ENCODE measurements around the gene OSBPL6. TPM values are rescaled to one million over a fixed set of nuclear protein-coding genes. Genes with fewer than 3 reads are reported as not detected.

Gene OSBPL6
- total and polyA plus RNA-seq, 2 of the 13 experiments (the other 11 are each of a cell fraction or from before 2014, with no cell fraction given): 0.03 to 0.11 TPM

DNA sequence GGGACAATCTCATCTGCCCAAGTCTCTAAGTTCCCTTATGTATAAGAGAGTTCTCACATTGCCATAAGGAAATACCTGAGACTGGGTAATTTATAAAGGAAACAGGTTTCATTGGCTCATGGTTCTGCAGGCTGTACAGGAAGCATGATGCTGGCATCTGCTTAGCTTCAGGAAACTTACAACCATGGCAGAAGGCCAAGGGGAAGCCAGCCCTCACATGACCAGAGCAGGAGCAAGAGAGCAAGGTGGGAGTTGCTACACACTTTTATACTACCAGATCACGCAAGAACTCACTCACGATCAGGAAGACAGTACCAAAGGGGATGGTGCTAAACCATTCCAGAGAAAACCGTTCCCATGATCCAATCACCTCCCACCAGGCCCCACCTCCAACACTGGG lies 182.7 kb downstream of the OSBPL6 start:
- WGBS (ENCODE audit: low lambda C conversion rate): 49% methylated on average over 3 of the region's 3 CpGs
- Histone ChIP-seq H3K27me3 (ENCODE audit: control insufficient read depth in 1 of 2, insufficient read depth in 2 of 2, low read length in 2 of 2) (0 out of 5 replicates have a peak, but pooled peaks cover 0 to 5% of the 10 kb centered on the region in 2 experiments), H3K27ac (ENCODE audit: extremely low read length, insufficient read depth, low read length) (no peak overlapping the region), H3K4me2 (ENCODE audit: low read depth, low read length) (no peak overlapping the region), H3K4me3 (replicated peaks in 1 of 3; ENCODE audit: insufficient read depth in 1 of 3, low read depth in 2 of 3, low read length in 3 of 3) (no peak overlapping the region), H3K36me3 (replicated peaks in 1 of 2; ENCODE audit: control insufficient read depth in 1 of 2, insufficient read depth in 2 of 2, low read length in 2 of 2) (no peaks in the 10 kb centered on the region), H3K4me1 (ENCODE audit: insufficient read depth, low read length) (no peaks in the 10 kb centered on the region), H2AFZ (ENCODE audit: low read length) (no peak overlapping the region), H3K9me3 (ENCODE audit: low read length) (no peaks in the 10 kb centered on the region), H4K20me1 (ENCODE audit: insufficient read depth, low read length) (no peaks in the 10 kb centered on the region), H3K9ac (ENCODE audit: insufficient read depth, low read depth, low read length) (no peak overlapping the region), H3K79me2 (ENCODE audit: insufficient read depth, low read length) (no peaks in the 10 kb centered on the region)
- BruUV-seq (replicated peaks): no TSS peak
- intact Hi-C loops (cut with micrococcal nuclease; ENCODE audit: unreplicated experiment) (no loop called here), in situ Hi-C loops (cut with HindIII; ENCODE audit: extremely low pct_ligation_motif_present, low pct_unique_long_range_greater_than_20kb) (no loop called here)
- DNase-seq (ENCODE audit: low spot score) (no peak), ATAC-seq (no peak), FAIRE-seq (no peak)
- ChIA-PET POLR2A (no interaction called here), CTCF (ENCODE audit: low intra/inter-chr PET ratio, low total read pairs) (no interaction called here)
- TF ChIP-seq CAMTA2 (CRISPR knock-in tag; IDR thresholded peaks at IDR 0.05; ENCODE audit: borderline replicate concordance) (no peak), HCFC1 (IDR thresholded peaks at IDR 0.05; ENCODE audit: low read depth, low read length) (no peak)
- TF ChIP-seq, protein P1, sequence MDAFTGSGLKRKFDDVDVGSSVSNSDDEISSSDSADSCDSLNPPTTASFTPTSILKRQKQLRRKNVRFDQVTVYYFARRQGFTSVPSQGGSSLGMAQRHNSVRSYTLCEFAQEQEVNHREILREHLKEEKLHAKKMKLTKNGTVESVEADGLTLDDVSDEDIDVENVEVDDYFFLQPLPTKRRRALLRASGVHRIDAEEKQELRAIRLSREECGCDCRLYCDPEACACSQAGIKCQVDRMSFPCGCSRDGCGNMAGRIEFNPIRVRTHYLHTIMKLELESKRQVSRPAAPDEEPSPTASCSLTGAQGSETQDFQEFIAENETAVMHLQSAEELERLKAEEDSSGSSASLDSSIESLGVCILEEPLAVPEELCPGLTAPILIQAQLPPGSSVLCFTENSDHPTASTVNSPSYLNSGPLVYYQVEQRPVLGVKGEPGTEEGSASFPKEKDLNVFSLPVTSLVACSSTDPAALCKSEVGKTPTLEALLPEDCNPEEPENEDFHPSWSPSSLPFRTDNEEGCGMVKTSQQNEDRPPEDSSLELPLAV (CRISPR knock-in tag; conservative IDR thresholded peaks at IDR 0.05; ENCODE audit: low read depth): no peak

DNA sequence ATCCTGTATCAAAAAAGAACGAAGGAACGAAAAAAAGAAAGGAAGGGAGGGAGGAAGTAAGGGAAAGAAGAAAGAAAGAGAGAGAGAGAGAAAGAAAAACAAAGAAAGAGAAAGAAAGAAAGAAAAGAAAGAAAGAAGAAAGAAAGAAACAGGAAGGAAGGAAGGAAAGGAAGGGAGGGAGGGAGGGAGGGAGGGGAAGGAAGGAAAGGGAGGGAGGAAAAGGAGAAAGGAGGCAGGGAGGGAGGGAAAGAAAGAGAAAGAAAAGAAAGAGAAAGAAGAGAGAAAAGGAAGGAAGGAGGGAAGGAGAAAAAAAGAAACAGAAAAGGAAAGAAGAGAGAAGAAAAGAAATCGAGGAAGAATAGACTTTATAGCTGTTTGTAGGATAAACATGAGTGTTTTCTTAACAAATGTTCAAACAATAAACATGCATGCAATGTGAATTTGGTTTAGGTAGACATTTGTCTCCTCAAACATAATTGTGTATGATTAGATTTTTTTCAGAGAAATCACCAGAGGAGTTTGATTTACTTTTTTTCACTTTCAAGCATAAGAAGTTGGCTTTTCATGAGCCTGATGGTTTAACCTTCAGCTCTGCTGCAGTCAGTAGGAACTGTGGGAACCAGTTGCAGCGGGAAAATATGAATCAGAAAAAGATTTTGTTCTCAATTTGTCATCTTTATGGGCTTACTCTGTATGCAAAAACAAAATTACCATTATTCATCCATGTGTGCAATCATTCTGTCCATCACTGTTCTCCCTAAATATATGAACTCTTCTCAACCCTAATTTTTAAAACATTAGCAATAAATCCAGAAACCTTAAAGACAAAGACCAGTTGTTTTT lies 185.1 kb downstream of the OSBPL6 start:
- no peak for TF ChIP-seq HOXD1 (CRISPR knock-in tag; IDR thresholded peaks at IDR 0.05)
- peak; percentile 30 for TF ChIP-seq HNRNPK (IDR thresholded peaks at IDR 0.05; ENCODE audit: low read depth, low read length, poor library complexity, severe bottlenecking)
- Histone ChIP-seq H3K9me3 (ENCODE audit: low read length) (no peaks in the 10 kb centered on the region), H2AFZ (ENCODE audit: low read length) (no peak overlapping the region), H3K36me3 (replicated peaks in 1 of 2; ENCODE audit: control insufficient read depth in 1 of 2, insufficient read depth in 2 of 2, low read length in 2 of 2) (no peaks in the 10 kb centered on the region), H3K9ac (ENCODE audit: insufficient read depth, low read depth, low read length) (no peak overlapping the region), H3K4me1 (ENCODE audit: insufficient read depth, low read length) (no peaks in the 10 kb centered on the region), H3K27me3 (ENCODE audit: control insufficient read depth in 1 of 2, insufficient read depth in 2 of 2, low read length in 2 of 2) (0 out of 5 replicates have a peak, but pooled peaks cover 0 to 5% of the 10 kb centered on the region in 2 experiments), H3K79me2 (ENCODE audit: insufficient read depth, low read length) (no peaks in the 10 kb centered on the region), H3K4me3 (replicated peaks in 1 of 3; ENCODE audit: insufficient read depth in 1 of 3, low read depth in 2 of 3, low read length in 3 of 3) (no peak overlapping the region), H4K20me1 (ENCODE audit: insufficient read depth, low read length) (no peaks in the 10 kb centered on the region), H3K27ac (ENCODE audit: extremely low read length, insufficient read depth, low read length) (no peak overlapping the region), H3K4me2 (ENCODE audit: low read depth, low read length) (no peak overlapping the region)
- ChIA-PET POLR2A (no interaction called here), CTCF (ENCODE audit: low intra/inter-chr PET ratio, low total read pairs) (no interaction called here)
- in situ Hi-C loops (cut with HindIII; ENCODE audit: extremely low pct_ligation_motif_present, low pct_unique_long_range_greater_than_20kb) (no loop called here), intact Hi-C loops (cut with micrococcal nuclease; ENCODE audit: unreplicated experiment) (no loop called here)
- no TSS peak for BruUV-seq (replicated peaks)
- ATAC-seq (no peak), FAIRE-seq (no peak), DNase-seq (ENCODE audit: low spot score) (no peak)
- 12% methylated on average over 4 of the region's 4 CpGs for WGBS (ENCODE audit: low lambda C conversion rate)
